Measurements from ENCODE around the gene RAB17.

RAB17 gene

DNA sequence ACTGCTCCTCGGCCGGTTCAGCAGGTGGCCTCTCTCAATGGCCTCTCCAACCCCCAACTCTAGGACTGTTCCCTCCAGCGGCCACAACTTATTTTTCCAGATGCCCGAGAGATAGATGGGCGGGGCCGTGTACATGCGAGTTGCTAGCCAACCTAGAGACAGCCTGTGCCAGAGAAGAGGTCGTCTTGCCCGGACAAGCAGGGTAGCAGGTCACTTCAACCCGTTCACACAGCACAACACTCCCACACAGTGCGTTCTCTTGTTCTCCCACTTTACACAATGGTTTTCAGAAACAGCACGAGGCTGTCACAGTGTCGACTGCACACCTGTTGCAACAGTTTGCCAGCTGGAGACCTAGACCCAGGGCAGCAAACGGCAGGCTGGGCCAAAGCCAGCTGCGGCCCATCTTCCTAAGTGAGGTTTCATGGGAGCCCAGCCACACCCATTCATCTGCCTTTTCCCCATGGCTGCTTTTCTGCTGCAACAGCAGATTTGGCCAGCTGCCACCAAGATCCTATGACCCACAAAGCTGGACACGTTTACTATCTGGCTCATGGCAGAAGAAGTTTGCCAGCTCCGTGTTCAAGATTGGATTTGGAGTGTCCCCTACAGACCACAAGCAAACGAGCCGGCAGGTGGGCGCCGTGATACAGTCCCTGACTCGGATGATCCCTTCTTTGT lies 31.4 kb downstream of the RAB17 start:
- no peak for TF ChIP-seq CTCF (IDR thresholded peaks at IDR 0.05)
- no peaks in the 10 kb centered on the region for H3K9me3 ChIP-seq
- H3K27ac ChIP-seq: no peak overlapping the region
- no peak overlapping the region for H3K4me3 ChIP-seq (ENCODE audit: low read depth in 1 of 2, low read length in 1 of 2)
- H3K27me3 ChIP-seq: peaks cover 8% of the 10 kb centered on the region
- H3K36me3 ChIP-seq: no peaks in the 10 kb centered on the region
- H3K4me1 ChIP-seq (ENCODE audit: control insufficient read depth in 1 of 2, insufficient read depth in 1 of 2, low read depth in 1 of 2, low read length in 1 of 2): no peaks in the 10 kb centered on the region

DNA sequence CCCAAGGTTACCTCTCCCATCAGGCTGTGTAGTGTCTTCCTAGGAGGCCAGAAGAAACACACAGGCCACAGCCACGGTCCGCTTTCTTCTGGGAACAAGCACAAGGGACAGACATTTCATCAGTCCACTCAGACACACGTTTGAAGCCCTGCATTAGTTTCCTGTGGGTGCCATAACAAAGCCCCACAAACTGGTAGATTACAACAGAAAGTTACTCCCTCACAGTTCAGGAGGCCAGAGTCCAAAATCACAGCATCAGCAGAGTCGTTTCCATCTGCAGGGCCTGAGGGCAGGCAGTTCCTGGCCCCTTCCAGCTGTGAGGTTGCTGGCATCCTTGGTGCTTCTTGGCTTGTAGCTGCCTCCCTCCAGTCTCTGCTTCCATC lies 32.9 kb downstream of the RAB17 start:
- Histone ChIP-seq H3K27me3 (no peaks in the 10 kb centered on the region), H3K4me1 (ENCODE audit: control insufficient read depth in 1 of 2, insufficient read depth in 1 of 2, low read depth in 1 of 2, low read length in 1 of 2) (no peaks in the 10 kb centered on the region), H3K27ac (no peak overlapping the region), H3K4me3 (ENCODE audit: low read depth in 1 of 2, low read length in 1 of 2) (no peak overlapping the region), H3K9me3 (no peaks in the 10 kb centered on the region), H3K36me3 (no peaks in the 10 kb centered on the region)
- TF ChIP-seq CTCF (IDR thresholded peaks at IDR 0.05): no peak

GRCh38 chr2:237556773-237557632 lies 33.5 kb downstream of the RAB17 start:
- H3K27ac ChIP-seq: no peak overlapping the region
- H3K36me3 ChIP-seq: no peaks in the 10 kb centered on the region
- no peaks in the 10 kb centered on the region for H3K9me3 ChIP-seq
- TF ChIP-seq CTCF (IDR thresholded peaks at IDR 0.05): no peak
- H3K27me3 ChIP-seq: no peaks in the 10 kb centered on the region
- H3K4me3 ChIP-seq (ENCODE audit: low read depth in 1 of 2, low read length in 1 of 2): no peak overlapping the region
- no peaks in the 10 kb centered on the region for H3K4me1 ChIP-seq (ENCODE audit: control insufficient read depth in 1 of 2, insufficient read depth in 1 of 2, low read depth in 1 of 2, low read length in 1 of 2)

GRCh38 chr2:237555560-237555959 lies 35.0 kb downstream of the RAB17 start:
- no peaks in the 10 kb centered on the region for H3K27me3 ChIP-seq
- no peak overlapping the region for H3K27ac ChIP-seq
- no peak for TF ChIP-seq CTCF (IDR thresholded peaks at IDR 0.05)
- no peaks in the 10 kb centered on the region for H3K9me3 ChIP-seq
- no peak overlapping the region for H3K4me3 ChIP-seq (ENCODE audit: low read depth in 1 of 2, low read length in 1 of 2)
- H3K4me1 ChIP-seq (ENCODE audit: control insufficient read depth in 1 of 2, insufficient read depth in 1 of 2, low read depth in 1 of 2, low read length in 1 of 2): no peaks in the 10 kb centered on the region
- no peaks in the 10 kb centered on the region for H3K36me3 ChIP-seq

GRCh38 chr2:237553948-237554347 lies 36.6 kb downstream of the RAB17 start:
- Histone ChIP-seq H3K4me1 (ENCODE audit: control insufficient read depth in 1 of 2, insufficient read depth in 1 of 2, low read depth in 1 of 2, low read length in 1 of 2) (no peaks in the 10 kb centered on the region), H3K4me3 (ENCODE audit: low read depth in 1 of 2, low read length in 1 of 2) (no peak overlapping the region), H3K27ac (no peak overlapping the region), H3K36me3 (no peaks in the 10 kb centered on the region), H3K9me3 (no peaks in the 10 kb centered on the region), H3K27me3 (no peaks in the 10 kb centered on the region)
- no peak for TF ChIP-seq CTCF (IDR thresholded peaks at IDR 0.05)
